Heart left ventricle (tissue), 16 donors: ENCODE data around the gene SLC2A14. TPM values are rescaled to one million over a fixed set of nuclear protein-coding genes. Genes with fewer than 3 reads are reported as not detected.
"Not testable (repeated sequence)": the region's sequence is repeated elsewhere in the genome, so short reads cannot be mapped to it uniquely, and the experiment has no call there.

Experiments used
- ATAC-seq, 4 donors: fragments of 200-7000 bp; cut with Tn5 transposase; one replicate each; pipeline ENCODE4 v1.9.1; 2020 to 2022; ENCODE audit warnings: moderate library complexity in 4 of 4, mild to moderate bottlenecking in 3 of 4, moderate number of reproducible peaks in 1 of 4
- DNase-seq, 5 donors: peaks; one replicate each; pipeline ENCODE4 v3.0.0-alpha.2; 2020
- H3K27ac ChIP-seq, 12 donors: fragments of 200-600 bp; sonication (generic) in 4 of 12; one replicate each; pipeline versions ENCODE4 v1.5.0 to v1.8.0; 2016 to 2022; ENCODE audit warnings: mild to moderate bottlenecking in 2 of 12
- H3K27me3 ChIP-seq, 9 donors: fragments of 200-600 bp; sonication (generic) in 2 of 9; one replicate each; pipeline versions ENCODE4 v1.5.1 to v1.8.0; 2016 to 2022; ENCODE audit warnings: mild to moderate bottlenecking in 3 of 9
- H3K36me3 ChIP-seq, 9 donors: fragments of 200-600 bp; sonication (generic) in 2 of 9; one replicate each; pipeline versions ENCODE4 v1.5.0 to v1.8.0; 2018 to 2022; ENCODE audit warnings: mild to moderate bottlenecking in 2 of 9
- H3K4me1 ChIP-seq, 12 donors: fragments of 200-600 bp; sonication (generic) in 4 of 12; one replicate each; pipeline versions ENCODE4 v1.5.0 to v1.8.0; 2016 to 2022; ENCODE audit warnings: mild to moderate bottlenecking in 3 of 12
- H3K4me3 ChIP-seq, 12 donors: fragments of 200-600 bp; sonication (generic) in 4 of 12; one replicate each; pipeline versions ENCODE4 v1.5.0 to v1.8.0; 2017 to 2022; ENCODE audit warnings: mild to moderate bottlenecking in 9 of 12, moderate library complexity in 4 of 12
- H3K9me3 ChIP-seq, 12 donors: fragments of 200-600 bp; sonication (generic) in 4 of 12; one replicate each; pipeline versions ENCODE4 v1.5.0 to v1.8.0; 2016 to 2022; ENCODE audit warnings: mild to moderate bottlenecking in 1 of 12
- CTCF ChIP-seq, 12 donors: fragments of 200-600 bp; sonication (generic) in 4 of 12; IDR thresholded peaks; one replicate each; pipeline versions ENCODE4 v1.5.0 to v1.8.0; 2018 to 2022; ENCODE audit warnings: antibody characterized with exemption in 12 of 12, mild to moderate bottlenecking in 5 of 12
- POLR2A ChIP-seq, 2 donors: fragments of 450-650 bp; IDR thresholded peaks; one replicate each; pipeline ENCODE4 v1.6.1; 2017; ENCODE audit warnings: antibody characterized with exemption in 2 of 2, mild to moderate bottlenecking in 2 of 2, moderate library complexity in 2 of 2
- WGBS, 4 donors: extraction: QIAGEN DNeasy Blood & Tissue Kit in 2 of 4; methylation state at CpG; one replicate each; pipeline versions ENCODE4 v1.1.5 to v1.1.7; 2013 to 2018; 5-methylcytosine and 5-hydroxymethylcytosine counted together
- intact Hi-C, 10 donors: fragments of 100-400 bp; cut with DNase I; formaldehyde crosslinking; loops; one replicate each; pipeline versions ENCODE4 v1.11.1 to v1.14.2; 2022
- polyA plus RNA-seq, 2 donors: library from polyadenylated mRNA; stranded (reverse); fragments of 200-250 nt; gene quantifications; one replicate each; pipeline ENCODE4 v1.2.3, GENCODE V29; 2013
- total RNA-seq, 9 donors: library from RNA; depleted of rRNA in 2 of 9; stranded (reverse); fragments of >200 nt in 2 of 9; fragmentation: NEBNext Ultra II Directional in 3 of 9; extraction: Animal tissue kit (Norgen Biotek cat#: 25700) in 3 of 9; gene quantifications; one replicate each; pipeline versions ENCODE4 v1.1.0 to v1.2.4, GENCODE V29; 2016 to 2023
- donor health status: ischemic (EF 13 %, LVEDD 7.1; RV severe dilation, severe dysfunction).
- donor health status: healthy with polysubstance abuse.
- donor health status: DM: no; HTN: yes; CAD: no.
- donor health status: DM: no; HTN: no; CAD: no.
- donor health status: ischemic (EF 25% LVEDD 6.9; RV normal size, moderate dysfunction).
- donor health status: ischemic (EF 25% LVEDD 5.7; RV mildly dilated, moderate dysfunction).
- donor health status: healthy.
- donor health status: DM: yes; HTN: yes; CAD: no.
- donor health status: ischemic (EF 35%, LVEDD 5.7; RV mildly dilated, moderate dysfunction).
- donor health status: nonischemic (EF 11% LVEDD 7.7; RV severe dilation, severe dysfunction).
- donor health status: DM: yes; HTN: yes; CAD: no.
- donor health status: PGD.
- donor health status: ischemic (EF 29% LVEDD 5.4; RV normal size, mild dysfunction).
- donor health status: nonischemic (EF 23%, LVEDD 6.1; RV moderate dilation, normal function).

SLC2A14 gene
- total and polyA plus RNA-seq, 11 donors = 0.35 to 1.0 (median 0.56) TPM; not detected in 8

GRCh38 chr12:7899755-7900154, 27.0 kb upstream of the SLC2A14 start:
- 87 to 92% (median 89%) methylated on average over 7 of the region's 7 CpGs for WGBS, 4 donors
- intact Hi-C loops = no loop called here

GRCh38 chr12:7896726-7897125, 24.0 kb upstream of the SLC2A14 start:
- H3K27me3 ChIP-seq, H3K9me3 ChIP-seq, H3K4me1 ChIP-seq, H3K4me3 ChIP-seq, ATAC-seq, intact Hi-C loops, H3K27ac ChIP-seq, DNase-seq, H3K36me3 ChIP-seq: not testable (repeated sequence)
- WGBS, 4 donors = 83 to 89% (median 88%) methylated on average over 4 of the region's 4 CpGs

More at GRCh38 chr12:7899755-7900154, 27.0 kb upstream of the SLC2A14 start:
- Histone ChIP-seq H3K9me3 (no peaks in the 10 kb centered on the region), H3K4me1 (no peaks in the 10 kb centered on the region), H3K4me3 (no peak overlapping the region), H3K27ac (no peak overlapping the region), H3K36me3 (no peaks in the 10 kb centered on the region), H3K27me3 (no peaks in the 10 kb centered on the region)
- ATAC-seq (no peak), DNase-seq (no peak)
- TF ChIP-seq POLR2A (IDR thresholded peaks at IDR 0.05) (no peak), CTCF (IDR thresholded peaks at IDR 0.05) (no peak)

- Histone ChIP-seq H3K4me3 (no peak overlapping the region), H3K9me3 (no peaks in the 10 kb centered on the region), H3K27me3 (peaks cover 0 to 3% (median 0%) of the 10 kb centered on the region in 9 donors), H3K27ac (no peak overlapping the region), H3K36me3 (no peaks in the 10 kb centered on the region), H3K4me1 (peaks cover 0 to 4% (median 0%) of the 10 kb centered on the region in 12 donors)
- WGBS, 4 donors = 64 to 78% (median 72%) methylated on average over 4 of the region's 4 CpGs
- no peak for ATAC-seq
- no peak for DNase-seq
- intact Hi-C loops = no loop called here
- TF ChIP-seq CTCF (IDR thresholded peaks at IDR 0.05) (no peak), POLR2A (IDR thresholded peaks at IDR 0.05) (no peak)
These were observed 19.7 kb upstream of the SLC2A14 start for GRCh38 chr12:7892186-7892980.

- intact Hi-C loops = no loop called here
- H3K9me3 ChIP-seq = no peaks in the 10 kb centered on the region
- peak overlapping the region in 1 of 12 donors; percentile 34 for H3K27ac ChIP-seq
- ATAC-seq (no peak), DNase-seq (no peak)
- 37 to 50% (median 41%) methylated on average over 3 of the region's 3 CpGs for WGBS, 4 donors
- H3K4me1 ChIP-seq = peaks cover 0 to 12% (median 0%) of the 10 kb centered on the region in 12 donors
- no peaks in the 10 kb centered on the region for H3K27me3 ChIP-seq
- TF ChIP-seq CTCF (IDR thresholded peaks at IDR 0.05) (no peak), POLR2A (IDR thresholded peaks at IDR 0.05) (no peak)
- H3K4me3 ChIP-seq = no peak overlapping the region
- no peaks in the 10 kb centered on the region for H3K36me3 ChIP-seq
These were observed 12.0 kb upstream of the SLC2A14 start for GRCh38 chr12:7884689-7885088.

- H3K9me3 ChIP-seq, ATAC-seq, H3K27ac ChIP-seq, H3K36me3 ChIP-seq, intact Hi-C loops, DNase-seq, H3K4me3 ChIP-seq, H3K27me3 ChIP-seq: not testable (repeated sequence)
- H3K4me1 ChIP-seq = peaks cover 0 to 12% (median 0%) of the 10 kb centered on the region in 12 donors
- whole genome bisulfite sequencing, 4 donors = 65 to 79% (median 72%) methylated on average over 4 of the region's 4 CpGs
These were observed 9.0 kb upstream of the SLC2A14 start for GRCh38 chr12:7881736-7882120.

GRCh38 chr12:7880952-7881735, 8.4 kb upstream of the SLC2A14 start:
- H3K27me3 ChIP-seq, ATAC-seq, H3K27ac ChIP-seq, DNase-seq, H3K9me3 ChIP-seq, intact Hi-C loops, H3K36me3 ChIP-seq, H3K4me3 ChIP-seq: not testable (repeated sequence)
- 92 to 95% (median 95%) methylated on average over 41 to 52 of the region's 52 CpGs for WGBS, 4 donors
- H3K4me1 ChIP-seq = peaks cover 0 to 12% (median 0%) of the 10 kb centered on the region in 12 donors
